Neural cell (in vitro differentiated cells): ENCODE results near the gene PC. TPM values are rescaled to one million over a fixed set of nuclear protein-coding genes. Genes with fewer than 3 reads are reported as not detected.
"Not testable (repeated sequence)": the region's sequence is repeated elsewhere in the genome, so short reads cannot be mapped to it uniquely, and the experiment has no call there.

Source experiments
- H2AFZ ChIP-seq: fragments of 200-600, 300-800 bp; sonication (generic), shearing (Covaris generic); 2 replicates; pipeline ENCODE4 v1.6.0; 2014; ENCODE audit warnings: low read depth, mild to moderate bottlenecking, antibody characterized with exemption, low read length, moderate library complexity
- H3F3A ChIP-seq: fragments of 200-600 bp; shearing (Covaris generic); 2 replicates; pipeline ENCODE4 v1.6.1; 2016; ENCODE audit warnings: mild to moderate bottlenecking, moderate library complexity, mixed read lengths, antibody characterized with exemption, low read length; ENCODE audit not compliant: insufficient read depth, poor library complexity, severe bottlenecking
- H3K27ac ChIP-seq: fragments of 200-600, 300-800 bp; sonication (generic), shearing (Covaris generic); 2 replicates; pipeline ENCODE4 v1.5.1; 2014; ENCODE audit warnings: mild to moderate bottlenecking, low read length, moderate library complexity
- H3K27me3 ChIP-seq: fragments of 300-800, 200-600 bp; sonication (generic), shearing (Covaris generic); 2 replicates; pipeline ENCODE4 v1.6.0; 2014; ENCODE audit warnings: mild to moderate bottlenecking, low read depth, low read length, moderate library complexity; ENCODE audit not compliant: insufficient read depth
- H3K36me3 ChIP-seq: fragments of 300-800, 200-600 bp; sonication (generic), shearing (Covaris generic); 2 replicates; pipeline ENCODE4 v1.5.1; 2014; ENCODE audit warnings: mild to moderate bottlenecking, antibody characterized with exemption, low read length, moderate library complexity; ENCODE audit not compliant: insufficient read depth
- H3K4me2 ChIP-seq: fragments of 300-800, 200-600 bp; sonication (generic), shearing (Covaris generic); 2 replicates; pipeline ENCODE4 v1.6.0; 2014; ENCODE audit warnings: mild to moderate bottlenecking, low read length
- H3K4me3 ChIP-seq: fragments of 300-800, 200-600 bp; sonication (generic), shearing (Covaris generic); 2 replicates; pipeline ENCODE4 v1.5.1; 2014; ENCODE audit warnings: mild to moderate bottlenecking, low read length, moderate library complexity
- H3K79me2 ChIP-seq: fragments of 200-600 bp; shearing (Covaris generic); replicated peaks from 2 replicates; pipeline ENCODE4 v1.6.0; 2014; ENCODE audit warnings: mild to moderate bottlenecking, low read length, moderate library complexity; ENCODE audit not compliant: insufficient read depth
- H3K9ac ChIP-seq: fragments of 300-800, 200-600 bp; sonication (generic), shearing (Covaris generic); 2 replicates; pipeline ENCODE4 v1.6.1; 2016; ENCODE audit warnings: mild to moderate bottlenecking, low read length, mixed read lengths
- H3K9me2 ChIP-seq: fragments of 200-600 bp; shearing (Covaris generic); 2 replicates; pipeline ENCODE4 v1.6.1; 2016; ENCODE audit warnings: mild to moderate bottlenecking, low read length, mixed read lengths; ENCODE audit not compliant: insufficient read depth
- H3K9me3 ChIP-seq: fragments of 200-600, 300-800 bp; sonication (generic), shearing (Covaris generic); 2 replicates; pipeline ENCODE4 v1.6.1; 2016; ENCODE audit warnings: mild to moderate bottlenecking, mixed run types, low read length, moderate library complexity, mixed read lengths
- H4K20me1 ChIP-seq: fragments of 200-600 bp; shearing (Covaris generic); 2 replicates; pipeline ENCODE4 v1.6.1; 2016; ENCODE audit warnings: mild to moderate bottlenecking, mixed run types; ENCODE audit not compliant: insufficient read depth
- EP300 ChIP-seq: fragments of 450-650 bp; conservative IDR thresholded peaks from 2 replicates; pipeline ENCODE4 v1.6.1; 2014; ENCODE audit warnings: antibody characterized with exemption, mild to moderate bottlenecking, moderate library complexity; ENCODE audit not compliant: poor library complexity, severe bottlenecking
- EZH2 ChIP-seq: fragments of 200-600, 300-800 bp; shearing (Covaris generic), sonication (generic); IDR thresholded peaks from 2 replicates; pipeline ENCODE4 v1.6.1; 2014; ENCODE audit warnings: antibody characterized with exemption, low read length, borderline replicate concordance, mild to moderate bottlenecking; ENCODE audit not compliant: insufficient read depth, poor library complexity, severe bottlenecking
- MXI1 ChIP-seq: fragments of 450-650 bp; conservative IDR thresholded peaks from 2 replicates; pipeline ENCODE4 v1.6.1; 2014; ENCODE audit warnings: antibody characterized with exemption, mild to moderate bottlenecking; ENCODE audit not compliant: poor library complexity, severe bottlenecking
- POLR2AphosphoS5 ChIP-seq: IDR thresholded peaks from 2 replicates; pipeline ENCODE4 v1.6.1; 2012
- RAD21 ChIP-seq: fragments of 450-650 bp; conservative IDR thresholded peaks from 2 replicates; pipeline ENCODE4 v1.6.1; 2014; ENCODE audit warnings: antibody characterized with exemption, mild to moderate bottlenecking, moderate library complexity
- REST ChIP-seq: IDR thresholded peaks from 2 replicates; pipeline ENCODE4 v1.6.1; 2012; ENCODE audit warnings: borderline replicate concordance
- SMC3 ChIP-seq: fragments of 450-650 bp; conservative IDR thresholded peaks from 2 replicates; pipeline ENCODE4 v1.6.1; 2014; ENCODE audit warnings: antibody characterized with exemption, mild to moderate bottlenecking, moderate library complexity; ENCODE audit not compliant: poor library complexity
- TAF1 ChIP-seq: IDR thresholded peaks from 2 replicates; pipeline ENCODE4 v1.6.1; 2012; ENCODE audit warnings: low read depth
- polyA plus RNA-seq: library from polyadenylated mRNA; depleted of rRNA; stranded (reverse); fragments of >200 nt; gene quantifications from 2 replicates; pipeline ENCODE4 v1.2.3, GENCODE V29; 2014
- TF ChIP-seq, protein P1 (sequence below): fragments of 450-650 bp; IDR thresholded peaks from 2 replicates; pipeline ENCODE4 v1.5.1; 2014; ENCODE audit warnings: antibody characterized with exemption, mild to moderate bottlenecking, moderate library complexity; ENCODE audit not compliant: poor library complexity, severe bottlenecking

Gene PC
- polyA plus RNA-seq, 1 donor from 2014 or later: 8.9 TPM

GRCh38 chr11:67007126-67007525, 48.9 kb upstream of the PC start:
- H3K36me3 ChIP-seq: no peaks in the 10 kb centered on the region
- no peak overlapping the region for H3K9ac ChIP-seq
- H3K27me3 ChIP-seq: no peaks in the 10 kb centered on the region
- no peaks in the 10 kb centered on the region for H3K9me3 ChIP-seq
- H3K27ac ChIP-seq: peak overlapping the region; percentile 58
- peak overlapping the region; percentile 66 for H2AFZ ChIP-seq
- TF ChIP-seq TAF1 (no peak), POLR2AphosphoS5 (no peak), MXI1 (no peak), EP300 (no peak), EZH2 (no peak), SMC3 (no peak), RAD21 (no peak), REST (no peak)
- TF ChIP-seq, protein P1, sequence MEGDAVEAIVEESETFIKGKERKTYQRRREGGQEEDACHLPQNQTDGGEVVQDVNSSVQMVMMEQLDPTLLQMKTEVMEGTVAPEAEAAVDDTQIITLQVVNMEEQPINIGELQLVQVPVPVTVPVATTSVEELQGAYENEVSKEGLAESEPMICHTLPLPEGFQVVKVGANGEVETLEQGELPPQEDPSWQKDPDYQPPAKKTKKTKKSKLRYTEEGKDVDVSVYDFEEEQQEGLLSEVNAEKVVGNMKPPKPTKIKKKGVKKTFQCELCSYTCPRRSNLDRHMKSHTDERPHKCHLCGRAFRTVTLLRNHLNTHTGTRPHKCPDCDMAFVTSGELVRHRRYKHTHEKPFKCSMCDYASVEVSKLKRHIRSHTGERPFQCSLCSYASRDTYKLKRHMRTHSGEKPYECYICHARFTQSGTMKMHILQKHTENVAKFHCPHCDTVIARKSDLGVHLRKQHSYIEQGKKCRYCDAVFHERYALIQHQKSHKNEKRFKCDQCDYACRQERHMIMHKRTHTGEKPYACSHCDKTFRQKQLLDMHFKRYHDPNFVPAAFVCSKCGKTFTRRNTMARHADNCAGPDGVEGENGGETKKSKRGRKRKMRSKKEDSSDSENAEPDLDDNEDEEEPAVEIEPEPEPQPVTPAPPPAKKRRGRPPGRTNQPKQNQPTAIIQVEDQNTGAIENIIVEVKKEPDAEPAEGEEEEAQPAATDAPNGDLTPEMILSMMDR: no peak
- no peak overlapping the region for H3K4me2 ChIP-seq
- H3F3A ChIP-seq: no peaks in the 10 kb centered on the region
- peak overlapping the region; percentile 26 for H3K4me3 ChIP-seq
- H3K79me2 ChIP-seq: no peaks in the 10 kb centered on the region
- H4K20me1 ChIP-seq: no peaks in the 10 kb centered on the region
- H3K9me2 ChIP-seq: no peaks in the 10 kb centered on the region

DNA sequence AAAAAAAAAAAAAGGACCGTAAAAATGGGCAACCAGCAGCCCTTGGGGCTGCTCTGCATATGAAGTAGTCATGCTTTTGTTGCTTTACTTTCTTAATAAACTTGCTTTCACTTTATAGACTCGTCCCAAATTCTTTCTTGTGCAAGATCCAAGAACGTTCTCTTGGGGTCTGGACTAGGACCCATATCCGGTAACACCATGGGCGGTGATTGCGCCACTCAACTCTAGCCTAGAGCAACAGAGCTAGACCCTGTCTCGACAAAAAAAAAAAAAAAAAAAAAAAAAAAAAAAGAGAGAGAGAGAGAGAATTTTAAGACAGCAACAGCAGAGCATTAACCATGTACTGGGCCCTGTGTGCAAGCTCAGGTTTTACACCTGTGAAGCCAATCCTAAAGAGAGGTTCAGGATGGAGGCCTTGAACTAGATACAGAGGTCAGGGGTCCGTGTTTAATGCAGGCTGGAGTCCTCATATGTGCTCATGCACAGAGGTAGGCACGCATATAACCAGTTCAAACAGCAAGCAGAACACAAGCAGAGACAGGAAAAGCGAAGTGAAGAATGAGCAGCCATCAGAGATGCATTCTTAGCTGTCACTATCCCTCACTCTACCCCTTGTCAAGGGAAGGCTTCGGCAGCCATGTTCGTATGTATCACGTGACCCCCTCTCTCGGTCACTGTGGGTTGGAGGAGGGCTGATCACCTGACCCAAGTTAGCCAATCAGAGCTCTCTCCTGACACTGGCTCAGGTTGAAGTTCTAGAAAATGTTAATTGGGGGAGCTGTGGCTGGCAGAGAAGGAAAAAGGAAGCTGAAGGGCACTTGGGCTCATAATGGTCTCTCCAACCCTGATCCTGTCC, 48.1 kb upstream of the PC start:
- no peaks in the 10 kb centered on the region for H3K27me3 ChIP-seq
- H3K27ac ChIP-seq: peak overlapping the region; percentile 58
- peak overlapping the region; percentile 66 for H2AFZ ChIP-seq
- no peaks in the 10 kb centered on the region for H3K36me3 ChIP-seq
- H3K4me3 ChIP-seq: peak overlapping the region; percentile 26
- peak overlapping the region; percentile 13 for H3K9ac ChIP-seq
- TF ChIP-seq EZH2 (no peak), POLR2AphosphoS5 (no peak), MXI1 (no peak)
- TF ChIP-seq, protein P1: no peak
- H3F3A ChIP-seq: no peaks in the 10 kb centered on the region
- H3K4me2 ChIP-seq: no peak overlapping the region
- H4K20me1 ChIP-seq: no peaks in the 10 kb centered on the region
- H3K79me2 ChIP-seq: no peaks in the 10 kb centered on the region
- no peaks in the 10 kb centered on the region for H3K9me3 ChIP-seq
- no peaks in the 10 kb centered on the region for H3K9me2 ChIP-seq

DNA sequence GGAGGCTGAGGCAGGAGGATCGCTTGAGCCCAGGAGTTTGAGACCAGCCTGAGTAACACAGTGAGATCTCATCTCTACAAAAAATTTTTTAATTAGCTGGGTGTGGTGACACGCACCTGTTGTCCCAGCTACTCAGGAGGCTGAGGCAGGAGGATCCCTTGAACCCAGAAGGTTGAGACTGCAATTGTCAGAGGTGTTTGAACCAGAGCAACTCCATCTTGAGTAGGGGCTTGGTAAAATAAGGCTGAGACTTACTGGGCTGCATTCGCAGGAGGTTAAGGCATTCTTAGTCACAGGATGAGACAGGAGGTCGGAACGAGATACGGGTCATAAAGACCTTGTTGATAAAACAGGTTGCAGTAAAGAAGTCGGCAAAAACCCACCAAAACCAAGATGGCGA, 47.0 kb upstream of the PC start:
- H3K4me3 ChIP-seq, H4K20me1 ChIP-seq, H3K9me2 ChIP-seq, H3K9me3 ChIP-seq, H3K9ac ChIP-seq, H3K79me2 ChIP-seq, H2AFZ ChIP-seq, H3K27me3 ChIP-seq, H3K27ac ChIP-seq, H3F3A ChIP-seq, H3K36me3 ChIP-seq, H3K4me2 ChIP-seq: not testable (repeated sequence)
